ENCODE data around the gene TAF11L9. TPM values are rescaled to one million over a fixed set of nuclear protein-coding genes. Genes with fewer than 3 reads are reported as not detected.
"Not testable (repeated sequence)": the region's sequence is repeated elsewhere in the genome, so short reads cannot be mapped to it uniquely, and the experiment has no call there.

Gene TAF11L9
- total and polyA plus RNA-seq, 2 experiments from 2014 or later, result not detected

DNA sequence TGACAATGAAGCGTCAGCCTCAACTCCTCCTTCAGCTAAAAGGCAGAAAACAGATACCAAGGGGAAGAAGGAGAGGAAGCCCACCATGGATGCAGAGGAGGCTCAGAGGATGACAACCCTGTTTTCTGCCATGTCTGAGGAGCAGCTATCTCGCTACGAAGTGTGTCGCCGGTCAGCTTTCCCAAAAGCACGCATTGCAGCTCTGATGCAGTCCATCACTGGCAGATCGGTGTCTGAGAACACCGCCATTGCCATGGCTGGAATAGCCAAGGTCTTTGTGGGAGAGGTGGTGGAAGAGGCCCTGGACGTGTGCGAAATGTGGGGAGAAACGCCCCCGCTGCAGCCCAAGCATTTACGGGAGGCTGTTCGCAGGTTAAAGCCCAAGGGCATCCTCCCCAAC, 10.8 kb upstream of the TAF11L9 start:
- Histone ChIP-seq H2AFZ (no peak overlapping the region), H3K27me3 (no peaks in the 10 kb centered on the region), H3K36me3 (replicated peaks; ENCODE audit: insufficient read depth, low read depth) (no peaks in the 10 kb centered on the region), H4K20me1 (ENCODE audit: insufficient read depth, poor library complexity, severe bottlenecking) (no peaks in the 10 kb centered on the region), H3K79me2 (no peaks in the 10 kb centered on the region), H3K9me2 (replicated peaks; ENCODE audit: insufficient read depth) (no peaks in the 10 kb centered on the region), H3K27ac (no peak overlapping the region), H3K4me2 (no peak overlapping the region), H3K4me1 (ENCODE audit: insufficient read depth) (no peaks in the 10 kb centered on the region), H3K4me3 (no peak overlapping the region), H3K9me3 (ENCODE audit: low read depth) (no peaks in the 10 kb centered on the region)
- WGBS (ENCODE audit: low lambda C conversion rate, missing lambda C conversion rate), result 95% methylated on average over 14 of the region's 14 CpGs
- no peak for TF ChIP-seq CTCF (IDR thresholded peaks at IDR 0.05; ENCODE audit: poor library complexity)
- no peak for TF ChIP-seq EZH2 (IDR thresholded peaks at IDR 0.05; ENCODE audit: borderline replicate concordance)
- no peak for TF ChIP-seq EZH2phosphoT487 (IDR thresholded peaks at IDR 0.05; ENCODE audit: low read depth, severe bottlenecking, unreplicated experiment)
- no peak for DNase-seq (ENCODE audit: low spot score)

DNA sequence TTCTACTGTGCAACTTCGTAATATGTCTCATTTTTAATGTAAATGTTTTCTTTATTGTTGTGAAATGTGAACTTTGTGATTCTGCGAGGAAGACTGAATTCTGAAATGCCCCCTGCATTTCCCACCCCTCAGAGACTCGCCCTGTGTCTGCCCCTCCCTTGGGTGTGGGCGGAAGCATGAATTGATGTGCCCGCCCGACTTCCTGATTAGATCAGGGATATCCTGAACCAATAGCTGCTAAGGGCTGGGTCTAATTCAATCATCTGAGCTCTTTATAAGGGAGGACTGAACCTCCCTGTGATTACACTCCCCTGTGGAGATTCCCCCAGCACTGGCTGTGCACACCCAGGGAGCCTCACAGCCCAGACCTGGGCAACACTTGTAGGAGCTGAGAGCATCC, 9.7 kb upstream of the TAF11L9 start, which contains the start of gene TAF11L11:
Gene TAF11L11 (plus strand): TSS at position 304 of the 400 bp plus-strand sequence.
- not testable (repeated sequence) for H2AFZ ChIP-seq; DNase-seq (ENCODE audit: low spot score); H3K79me2 ChIP-seq; H4K20me1 ChIP-seq (ENCODE audit: insufficient read depth, poor library complexity, severe bottlenecking); H3K4me3 ChIP-seq; H3K27me3 ChIP-seq; H3K27ac ChIP-seq; H3K9me3 ChIP-seq (ENCODE audit: low read depth); H3K4me2 ChIP-seq; H3K36me3 ChIP-seq (replicated peaks; ENCODE audit: insufficient read depth, low read depth); H3K4me1 ChIP-seq (ENCODE audit: insufficient read depth); H3K9me2 ChIP-seq (replicated peaks; ENCODE audit: insufficient read depth)
- WGBS (ENCODE audit: low lambda C conversion rate, missing lambda C conversion rate), result 87% methylated on average over 6 of the region's 6 CpGs

DNA sequence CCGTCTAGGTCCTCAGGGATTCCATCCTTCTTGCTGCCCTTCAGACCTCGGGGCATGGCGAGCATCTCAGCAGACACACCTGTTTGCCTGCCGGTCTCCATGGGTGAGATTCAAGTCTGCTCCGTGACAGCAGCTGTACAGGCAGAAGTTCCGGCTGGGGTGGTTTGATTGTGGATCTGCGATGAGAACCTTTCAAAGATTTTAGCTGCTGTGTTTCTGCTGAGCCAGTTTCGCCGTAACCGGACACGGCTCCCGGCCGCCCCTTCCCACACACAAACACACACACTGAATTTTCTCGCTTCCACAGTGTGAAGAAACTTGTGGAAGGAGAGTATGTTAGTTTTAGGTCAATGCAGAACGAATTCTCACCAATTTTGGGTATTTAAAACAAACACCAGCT, 3.5 kb upstream of the TAF11L9 start, which contains the start of gene TAF11L10:
Gene TAF11L10 (minus strand): TSS at position 101 of the 400 bp plus-strand sequence.
- not testable (repeated sequence) for H3K4me2 ChIP-seq; H3K4me3 ChIP-seq; H3K27me3 ChIP-seq; H2AFZ ChIP-seq; H3K36me3 ChIP-seq (replicated peaks; ENCODE audit: insufficient read depth, low read depth); H3K4me1 ChIP-seq (ENCODE audit: insufficient read depth); H3K9me3 ChIP-seq (ENCODE audit: low read depth); DNase-seq (ENCODE audit: low spot score); H3K27ac ChIP-seq; H3K9me2 ChIP-seq (replicated peaks; ENCODE audit: insufficient read depth); H3K79me2 ChIP-seq; H4K20me1 ChIP-seq (ENCODE audit: insufficient read depth, poor library complexity, severe bottlenecking)
- no CpG with 5 or more reads among the region's 15 CpGs for WGBS (ENCODE audit: low lambda C conversion rate, missing lambda C conversion rate)

DNA sequence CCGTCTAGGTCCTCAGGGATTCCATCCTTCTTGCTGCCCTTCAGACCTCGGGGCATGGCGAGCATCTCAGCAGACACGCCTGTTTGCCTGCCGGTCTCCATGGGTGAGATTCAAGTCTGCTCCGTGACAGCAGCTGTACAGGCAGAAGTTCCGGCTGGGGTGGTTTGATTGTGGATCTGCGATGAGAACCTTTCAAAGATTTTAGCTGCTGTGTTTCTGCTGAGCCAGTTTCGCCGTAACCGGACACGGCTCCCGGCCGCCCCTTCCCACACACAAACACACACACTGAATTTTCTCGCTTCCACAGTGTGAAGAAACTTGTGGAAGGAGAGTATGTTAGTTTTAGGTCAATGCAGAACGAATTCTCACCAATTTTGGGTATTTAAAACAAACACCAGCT, 3.3 kb downstream of the TAF11L9 start, which contains the start of gene TAF11L8:
Gene TAF11L8 (minus strand): TSS at position 101 of the 400 bp plus-strand sequence.
- not testable (repeated sequence) for H3K79me2 ChIP-seq; H2AFZ ChIP-seq; H4K20me1 ChIP-seq (ENCODE audit: insufficient read depth, poor library complexity, severe bottlenecking); H3K4me1 ChIP-seq (ENCODE audit: insufficient read depth); H3K9me2 ChIP-seq (replicated peaks; ENCODE audit: insufficient read depth); H3K9me3 ChIP-seq (ENCODE audit: low read depth); H3K4me3 ChIP-seq; DNase-seq (ENCODE audit: low spot score); H3K27me3 ChIP-seq; H3K27ac ChIP-seq; H3K4me2 ChIP-seq; H3K36me3 ChIP-seq (replicated peaks; ENCODE audit: insufficient read depth, low read depth)
- no CpG with 5 or more reads among the region's 16 CpGs for WGBS (ENCODE audit: low lambda C conversion rate, missing lambda C conversion rate)

- not testable (repeated sequence) for H3K4me1 ChIP-seq (ENCODE audit: insufficient read depth); H3K79me2 ChIP-seq; H3K9me2 ChIP-seq (replicated peaks; ENCODE audit: insufficient read depth); DNase-seq (ENCODE audit: low spot score); H3K9me3 ChIP-seq (ENCODE audit: low read depth); H3K36me3 ChIP-seq (replicated peaks; ENCODE audit: insufficient read depth, low read depth); H2AFZ ChIP-seq; H3K27me3 ChIP-seq; H4K20me1 ChIP-seq (ENCODE audit: insufficient read depth, poor library complexity, severe bottlenecking); H3K27ac ChIP-seq; H3K4me3 ChIP-seq; H3K4me2 ChIP-seq
- no CpG with 5 or more reads among the region's 16 CpGs for WGBS (ENCODE audit: low lambda C conversion rate, missing lambda C conversion rate)
Measured at GRCh38 chr5:17585658-17586057, 8.5 kb downstream of the TAF11L9 start, which contains the start of gene TAF11L7. Gene TAF11L7 (minus strand): TSS chr5:17585758.

Small RNA genes lying within 50 kb of the gene (small RNA-seq; reads per million reads assigned to genes)
- gene AC233724.3 (not detected), gene AC233724.4 (not detected), gene AC233724.6 (not detected), gene AC233724.7 (not detected)

Other genes with a start within 250 kb of the TAF11L9 start
- gene TAF11L2, start 96.2 kb downstream of the TAF11L9 start, total RNA-seq, result not detected in 2 replicates
- not detected in 2 replicates for gene TAF11L2, start 96.2 kb downstream of the TAF11L9 start, polyA plus RNA-seq
- not detected in 2 replicates for gene TAF11L3, start 76.0 kb downstream of the TAF11L9 start, total RNA-seq
- not detected in 2 replicates for gene TAF11L3, start 76.0 kb downstream of the TAF11L9 start, polyA plus RNA-seq
- not detected in 2 replicates for gene TAF11L4, start 72.6 kb downstream of the TAF11L9 start, total RNA-seq
- gene TAF11L4, start 72.6 kb downstream of the TAF11L9 start, polyA plus RNA-seq, result not detected in 2 replicates
- gene TAF11L5, start 69.2 kb downstream of the TAF11L9 start, total RNA-seq, result not detected in 2 replicates
- gene TAF11L5, start 69.2 kb downstream of the TAF11L9 start, polyA plus RNA-seq, result not detected in 2 replicates
- gene TAF11L6, start 65.7 kb downstream of the TAF11L9 start, total RNA-seq, result not detected in 2 replicates
- not detected in 2 replicates for gene TAF11L6, start 65.7 kb downstream of the TAF11L9 start, polyA plus RNA-seq
- not detected in 2 replicates for gene TAF11L7, start 8.6 kb downstream of the TAF11L9 start, total RNA-seq
- not detected in 2 replicates for gene TAF11L7, start 8.6 kb downstream of the TAF11L9 start, polyA plus RNA-seq
- gene TAF11L8, start 3.4 kb downstream of the TAF11L9 start, total RNA-seq, result not detected in 2 replicates
- not detected in 2 replicates for gene TAF11L8, start 3.4 kb downstream of the TAF11L9 start, polyA plus RNA-seq
- not detected in 2 replicates for gene TAF11L10, start 3.4 kb upstream of the TAF11L9 start, total RNA-seq
- not detected in 2 replicates for gene TAF11L10, start 3.4 kb upstream of the TAF11L9 start, polyA plus RNA-seq
- gene TAF11L11, start 9.8 kb upstream of the TAF11L9 start, total RNA-seq, result not detected in 2 replicates
- not detected in 2 replicates for gene TAF11L11, start 9.8 kb upstream of the TAF11L9 start, polyA plus RNA-seq
- gene TAF11L12, start 16.0 kb upstream of the TAF11L9 start, total RNA-seq, result not detected in 2 replicates
- gene TAF11L12, start 16.0 kb upstream of the TAF11L9 start, polyA plus RNA-seq, result not detected in 2 replicates
- gene TAF11L13, start 37.7 kb upstream of the TAF11L9 start, total RNA-seq, result not detected in 2 replicates
- gene TAF11L13, start 37.7 kb upstream of the TAF11L9 start, polyA plus RNA-seq, result not detected in 2 replicates
- gene TAF11L14, start 40.1 kb upstream of the TAF11L9 start, total RNA-seq, result not detected in 2 replicates
- gene TAF11L14, start 40.1 kb upstream of the TAF11L9 start, polyA plus RNA-seq, result not detected in 2 replicates